Eye (tissue), 1 donor: ENCODE data around the gene APAF1.
A peak's percentile ranks its signal among the peaks of the same experiment; 100 is the strongest.

ENCODE experiments used
- DNase-seq: peaks from one replicate; pipeline ENCODE4 v3.0.0-alpha.2; 2015

Gene APAF1

DNA sequence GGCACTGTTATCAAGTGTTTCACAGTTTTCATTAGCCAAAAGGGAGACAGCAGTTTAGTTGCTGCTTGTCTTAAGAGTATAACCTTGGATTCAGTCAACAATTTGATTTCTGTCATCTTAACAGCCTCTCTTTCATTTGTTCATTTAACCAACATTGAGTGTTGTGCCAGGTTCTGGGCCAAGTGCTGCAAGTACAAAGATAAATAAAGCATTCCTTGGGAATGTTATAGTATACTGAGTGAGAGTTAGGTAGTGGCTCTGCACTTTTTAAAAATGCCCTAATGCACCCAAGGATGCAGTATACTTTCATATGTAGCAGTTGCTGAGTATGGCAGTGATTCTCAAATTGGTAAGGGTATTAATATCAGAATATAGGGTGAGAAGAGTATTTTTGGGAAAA, 15.4 kb downstream of the APAF1 start:
- DNase-seq: no peak

DNA sequence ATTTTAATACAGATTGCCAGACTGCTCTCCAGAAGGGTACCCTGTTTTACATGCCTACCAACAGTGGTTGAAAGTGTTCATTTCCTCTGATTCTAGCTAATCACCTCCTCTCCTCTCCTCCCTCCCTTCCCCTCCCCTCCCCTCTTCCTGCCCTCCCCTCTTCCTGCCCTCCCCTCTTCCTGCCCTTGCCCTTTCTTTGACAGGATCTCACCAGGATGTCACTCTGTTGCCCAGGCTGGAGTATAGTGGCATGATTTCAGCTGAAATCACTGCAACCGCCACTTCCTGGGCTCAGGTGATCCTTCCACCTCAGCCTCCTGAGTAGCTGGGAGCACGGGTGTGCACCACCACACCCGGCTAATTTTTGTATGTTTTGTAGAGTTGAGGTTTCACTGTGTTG, 24.7 kb downstream of the APAF1 start:
- DNase-seq: no peak

DNA sequence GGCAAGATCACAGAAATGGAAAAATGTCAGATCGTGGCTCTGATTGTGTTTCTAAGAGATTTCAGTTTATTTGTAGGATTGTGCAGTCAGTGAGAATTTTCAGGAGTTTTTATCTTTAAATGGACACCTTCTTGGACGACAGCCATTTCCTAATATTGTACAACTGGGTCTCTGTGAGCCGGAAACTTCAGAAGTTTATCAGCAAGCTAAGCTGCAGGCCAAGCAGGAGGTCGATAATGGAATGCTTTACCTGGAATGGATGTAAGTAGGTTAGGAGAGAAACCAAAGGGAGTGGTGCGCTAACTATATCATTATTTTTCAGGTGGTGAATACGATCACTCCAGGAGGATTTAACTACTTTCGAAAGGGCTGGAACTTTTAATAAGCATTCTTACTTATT, 26.4 kb downstream of the APAF1 start:
- no peak for DNase-seq

DNA sequence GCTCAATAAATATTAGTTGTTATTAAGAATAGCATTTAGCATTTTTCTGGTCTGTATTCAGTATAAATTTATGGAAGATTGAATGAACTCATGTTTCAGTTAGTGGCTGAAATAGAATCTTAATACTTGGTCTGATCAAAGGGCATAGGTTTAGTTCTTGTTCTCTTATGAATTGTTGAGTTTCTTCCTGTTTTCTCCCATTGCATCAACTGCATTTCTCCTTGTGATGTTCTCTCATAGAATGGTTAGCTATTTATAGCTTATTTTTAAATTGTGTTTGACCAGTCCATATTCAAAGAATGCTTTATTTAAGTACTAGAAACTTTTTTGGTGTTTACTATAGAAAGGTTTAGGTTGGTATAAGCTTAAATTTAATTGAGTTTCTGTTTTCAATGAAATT, 29.8 kb downstream of the APAF1 start:
- no peak for DNase-seq

DNA sequence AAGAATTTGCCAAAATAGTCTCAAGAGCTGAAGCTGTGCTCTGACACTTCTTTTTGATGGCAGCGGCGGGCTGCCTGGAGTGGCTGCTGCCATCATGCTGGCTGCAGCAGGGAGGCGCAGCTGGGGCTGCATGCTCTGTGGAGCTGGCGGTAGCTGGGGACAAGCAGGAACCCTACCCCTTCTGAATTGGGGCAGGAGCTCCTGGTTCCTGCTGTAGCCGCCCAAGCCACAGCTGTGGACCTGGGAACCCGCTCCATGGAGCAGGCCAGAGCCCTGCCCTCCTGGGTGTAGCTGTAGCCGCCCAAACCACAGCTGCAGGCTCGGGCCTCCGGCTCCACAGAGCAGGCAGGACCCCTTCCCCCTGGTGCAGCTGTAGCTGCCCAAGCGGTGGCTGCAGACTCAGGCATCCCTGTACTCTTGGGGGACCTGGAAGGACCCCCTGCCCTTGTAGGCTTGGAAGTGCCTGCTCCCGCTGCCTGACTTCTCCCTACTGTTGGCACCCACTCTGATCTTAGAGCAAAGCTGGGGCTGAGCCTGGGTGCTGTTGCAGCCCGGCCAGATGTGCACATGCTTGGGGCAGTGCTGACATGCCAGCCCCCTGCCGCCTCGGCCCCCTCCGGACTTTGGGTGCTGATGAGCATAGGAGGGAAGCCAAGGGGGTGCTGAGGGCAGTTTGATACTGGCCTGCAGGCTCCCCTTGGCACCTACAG, 33.3 kb downstream of the APAF1 start:
- DNase-seq: no peak

DNA sequence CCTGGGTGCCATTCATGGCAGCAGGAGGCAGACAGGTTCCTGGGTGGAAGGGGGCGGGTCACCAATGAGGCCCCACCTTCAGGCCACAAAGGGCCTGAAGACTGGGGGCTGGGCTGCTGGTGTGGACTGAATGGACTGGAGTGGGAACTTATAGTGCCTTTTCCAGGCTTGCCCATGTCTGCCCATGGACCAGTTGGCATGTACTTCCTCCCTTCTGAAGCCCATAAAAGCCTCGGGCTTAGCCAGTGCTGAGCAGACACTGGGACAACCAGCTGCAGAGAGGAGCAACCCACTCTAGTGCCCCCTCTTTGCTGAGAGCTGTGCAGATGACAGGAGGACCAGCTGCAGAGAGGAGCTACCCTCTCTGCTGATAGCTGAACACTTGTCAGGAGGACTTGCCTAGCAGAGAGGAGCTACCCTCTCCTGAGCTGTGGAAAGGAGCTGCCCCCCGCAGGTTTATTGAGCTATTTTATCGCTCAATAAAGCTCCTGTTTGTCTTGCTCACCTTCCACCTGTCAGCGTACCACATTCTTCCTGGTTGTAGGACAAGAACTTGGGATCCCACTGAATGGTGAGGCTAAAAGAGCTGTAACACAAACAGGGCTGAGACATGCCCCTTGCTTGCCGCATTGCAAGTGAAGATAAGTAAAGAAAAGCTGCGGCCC, 34.0 kb downstream of the APAF1 start:
- no peak for DNase-seq

DNA sequence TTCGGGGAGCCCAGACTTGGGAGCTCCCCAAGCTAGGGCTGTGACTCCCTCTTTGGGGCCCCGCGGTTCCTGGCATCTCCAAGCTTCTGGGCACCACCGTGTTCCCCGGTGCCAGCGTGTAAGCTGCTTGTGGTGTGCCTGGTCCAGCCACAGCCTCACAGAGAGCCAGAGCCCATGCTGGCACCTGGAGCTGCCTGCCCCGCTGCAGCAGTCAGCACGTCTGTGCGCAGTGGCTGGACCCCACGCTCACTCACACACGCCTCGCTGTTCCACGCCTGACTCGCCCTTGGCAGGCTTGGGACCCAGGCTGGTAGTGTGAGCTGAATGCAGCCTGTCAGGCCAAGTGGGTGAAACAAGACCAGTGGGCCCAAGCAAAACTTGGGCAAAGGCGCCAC, 34.5 kb downstream of the APAF1 start:
- DNase-seq: no peak

DNA sequence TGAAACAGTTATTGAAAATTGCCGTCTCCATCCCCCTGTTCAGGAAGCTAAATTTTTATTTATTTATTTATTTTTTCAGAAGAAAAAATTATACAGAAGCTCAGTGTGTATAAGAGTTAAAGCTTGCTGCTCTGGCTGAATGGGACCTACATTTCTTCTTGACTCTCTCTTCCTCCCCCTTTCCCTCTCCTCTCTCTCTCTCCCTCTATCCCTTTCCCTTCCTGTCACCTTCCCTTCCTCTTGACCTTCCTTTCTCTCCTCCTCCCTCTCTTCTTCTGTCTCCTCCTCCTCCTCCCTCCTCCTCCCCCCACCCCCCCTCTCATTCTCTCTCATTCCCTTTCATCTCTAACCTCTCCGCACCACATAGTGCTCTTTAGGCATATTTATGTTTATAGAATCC, 39.1 kb downstream of the APAF1 start:
- DNase-seq: no peak

DNA sequence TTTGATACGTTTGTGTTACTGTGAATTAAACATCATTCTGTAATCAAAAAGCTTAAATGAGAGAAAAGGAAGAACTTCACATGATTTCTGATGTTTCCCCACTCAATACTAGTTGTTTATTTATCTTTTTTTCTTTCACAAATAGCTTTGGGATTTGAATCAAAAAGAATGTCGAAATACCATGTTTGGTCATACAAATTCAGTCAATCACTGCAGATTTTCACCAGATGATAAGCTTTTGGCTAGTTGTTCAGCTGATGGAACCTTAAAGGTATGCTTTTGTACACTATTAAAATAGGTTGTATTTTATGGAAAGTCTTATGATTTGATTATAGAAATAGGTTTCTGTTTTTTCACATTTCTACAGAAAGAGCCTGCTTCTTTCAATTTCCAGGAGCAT, 41.5 kb downstream of the APAF1 start:
- no peak for DNase-seq

DNA sequence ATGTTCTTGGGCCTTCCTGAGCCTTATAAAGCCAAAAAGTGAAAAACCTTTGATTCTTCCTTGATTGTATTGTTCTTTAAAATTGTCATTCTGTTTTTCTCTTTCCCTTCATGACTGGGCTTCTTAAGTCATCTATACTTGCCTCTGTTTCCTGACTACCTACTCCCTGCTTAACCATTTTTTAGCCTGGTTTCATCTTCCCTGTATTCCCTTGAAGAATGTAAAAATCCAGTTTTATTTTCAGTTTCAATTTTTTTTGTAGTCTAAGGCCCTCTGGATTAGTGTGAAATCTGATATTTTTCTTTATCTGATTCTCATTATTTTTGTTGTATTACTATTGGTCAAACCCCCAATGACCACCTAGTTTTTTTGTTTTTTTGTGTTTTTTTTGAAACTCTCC, 46.3 kb downstream of the APAF1 start:
- no peak for DNase-seq

DNA sequence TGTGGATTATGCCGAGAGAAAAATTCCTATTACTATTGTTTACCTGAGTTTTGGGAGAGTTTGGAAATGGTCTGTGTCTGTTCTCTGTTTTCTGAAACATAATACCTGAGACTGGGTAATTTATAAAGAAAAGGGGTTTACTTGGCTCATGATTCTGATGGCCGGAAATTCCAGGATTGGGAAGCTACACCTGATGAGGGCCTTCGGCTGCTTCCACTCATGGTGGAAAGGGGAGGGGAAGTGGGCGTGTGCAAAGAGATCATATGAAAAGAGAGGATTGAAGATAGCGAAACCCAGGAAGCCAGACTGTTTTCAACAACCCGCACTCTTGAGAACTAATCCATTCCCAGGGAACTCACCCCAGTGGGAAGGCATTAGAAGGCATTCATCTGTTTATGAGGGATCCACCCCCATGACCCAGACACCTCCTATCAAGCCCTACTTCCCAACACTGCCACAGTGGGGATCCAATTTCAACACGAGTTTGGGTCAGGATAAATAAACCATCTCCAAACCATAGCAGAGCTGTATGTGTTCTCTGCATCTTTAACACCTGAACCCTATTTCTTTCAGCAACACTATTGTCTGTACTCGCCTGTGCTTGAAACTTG, 51.1 kb downstream of the APAF1 start:
- no peak for DNase-seq

DNA sequence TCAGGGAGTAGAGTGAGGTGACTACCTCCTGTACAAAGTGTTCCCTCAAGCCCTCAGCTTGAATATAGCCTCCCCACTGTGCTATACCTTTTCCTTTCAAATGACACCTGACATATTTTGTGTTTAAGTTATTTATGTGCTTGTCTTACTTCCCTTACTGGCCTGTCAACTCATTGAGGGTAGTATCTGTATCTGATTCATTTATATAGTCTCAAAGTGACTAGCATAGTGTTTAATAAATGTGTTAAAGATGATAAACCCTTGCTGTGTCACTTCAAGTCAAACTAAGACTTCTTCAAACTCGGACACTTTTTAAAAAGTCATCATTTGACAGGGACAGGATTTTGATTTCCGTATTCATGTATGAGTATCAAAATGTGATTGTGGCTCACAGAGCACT, 52.1 kb downstream of the APAF1 start:
- no peak for DNase-seq

DNA sequence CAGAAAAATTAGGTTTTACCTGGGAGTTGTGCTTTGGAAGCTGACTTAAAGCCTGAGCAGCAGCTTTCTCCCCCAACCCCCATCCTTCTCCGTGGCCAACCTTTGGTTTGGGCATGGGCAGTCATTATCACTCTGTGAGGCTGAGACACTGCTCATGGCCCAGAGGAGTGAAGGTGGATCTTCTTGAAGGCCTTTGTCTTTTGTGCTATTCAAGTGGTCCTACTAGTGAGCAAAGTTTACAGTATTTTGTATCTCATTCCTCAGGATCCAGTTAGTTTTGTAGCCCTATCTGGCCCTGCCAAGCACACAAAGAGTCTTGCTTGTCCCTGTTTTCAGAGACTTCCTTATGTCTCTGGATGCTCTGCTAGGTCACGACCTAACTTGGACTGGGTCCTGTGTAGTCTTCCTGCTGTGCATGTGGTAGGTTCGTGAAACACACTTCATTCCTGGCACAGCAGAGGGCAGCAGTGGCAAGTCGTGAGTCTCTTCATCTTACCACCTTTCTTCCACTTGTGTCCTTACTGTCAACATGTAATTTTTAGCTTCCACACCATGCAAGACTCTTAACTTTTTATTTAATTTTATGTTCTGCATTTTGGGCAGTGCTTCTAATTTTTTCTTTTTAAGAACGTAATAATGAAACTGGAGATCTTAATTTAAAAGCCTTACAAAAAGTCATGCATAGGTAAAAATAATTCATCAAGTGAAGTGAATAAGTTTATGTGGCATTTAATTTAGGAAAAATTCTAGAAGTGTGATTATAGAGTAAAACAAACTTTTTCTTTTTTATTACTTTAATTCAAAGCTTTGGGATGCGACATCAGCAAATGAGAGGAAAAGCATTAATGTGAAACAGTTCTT, 53.7 kb downstream of the APAF1 start:
- peak; percentile 74 for DNase-seq

DNA sequence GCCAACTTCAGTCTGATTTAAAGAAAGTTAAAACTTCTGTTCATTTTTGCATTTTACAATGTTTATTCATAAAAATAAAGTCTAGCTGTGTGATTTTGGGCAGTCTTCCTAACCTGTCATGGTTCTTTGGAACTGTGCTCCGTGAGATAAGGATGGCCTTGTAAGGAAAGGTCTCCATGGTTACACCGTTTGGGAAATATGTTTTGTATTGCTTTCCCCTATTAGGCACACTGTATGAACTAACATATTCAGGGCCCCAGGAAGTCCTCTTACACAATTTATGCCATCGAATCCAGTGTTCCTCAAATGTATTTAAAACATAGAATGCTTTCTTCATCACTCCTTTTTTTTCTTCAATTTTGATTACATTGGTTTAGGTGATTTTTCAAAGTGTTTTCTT, 54.5 kb downstream of the APAF1 start:
- DNase-seq: no peak

DNA sequence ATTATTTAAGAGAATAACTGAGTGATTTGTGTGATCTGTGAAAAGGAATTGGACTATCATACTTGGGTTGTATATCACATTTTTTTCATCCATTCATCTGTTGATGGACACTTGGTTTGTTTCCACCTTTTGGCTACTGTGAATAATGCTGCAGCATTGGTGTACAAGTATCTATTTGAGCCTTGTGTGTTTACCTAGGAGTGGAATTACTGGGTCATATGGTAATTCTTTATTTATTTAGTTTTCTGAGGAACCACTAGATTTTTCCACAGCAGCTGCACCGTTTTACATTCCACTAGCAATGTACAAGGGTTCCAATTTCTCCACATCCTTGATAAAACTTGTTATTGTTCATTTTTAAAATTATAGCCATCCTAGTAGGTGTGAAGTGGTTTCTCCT, 56.1 kb downstream of the APAF1 start:
- DNase-seq: no peak

DNA sequence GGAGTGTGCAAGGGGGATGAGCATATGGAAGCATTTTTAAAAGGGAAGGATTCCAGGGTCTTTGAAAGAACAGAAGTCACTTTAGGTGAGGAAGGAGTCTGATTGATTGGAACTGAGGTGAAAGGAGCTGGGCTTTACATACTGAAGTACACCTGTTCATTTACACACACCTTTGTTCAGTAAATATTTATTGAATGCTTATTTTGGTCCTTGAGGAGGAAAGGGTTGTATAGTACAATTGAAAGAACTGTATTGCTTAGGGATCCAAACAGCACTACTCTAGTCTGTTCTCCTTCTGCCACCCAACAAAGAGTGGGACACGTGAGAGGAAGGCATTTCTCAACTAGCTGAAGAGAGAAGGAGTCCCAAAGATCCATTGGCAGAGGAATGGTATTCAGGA, 63.9 kb downstream of the APAF1 start:
- DNase-seq: no peak

DNA sequence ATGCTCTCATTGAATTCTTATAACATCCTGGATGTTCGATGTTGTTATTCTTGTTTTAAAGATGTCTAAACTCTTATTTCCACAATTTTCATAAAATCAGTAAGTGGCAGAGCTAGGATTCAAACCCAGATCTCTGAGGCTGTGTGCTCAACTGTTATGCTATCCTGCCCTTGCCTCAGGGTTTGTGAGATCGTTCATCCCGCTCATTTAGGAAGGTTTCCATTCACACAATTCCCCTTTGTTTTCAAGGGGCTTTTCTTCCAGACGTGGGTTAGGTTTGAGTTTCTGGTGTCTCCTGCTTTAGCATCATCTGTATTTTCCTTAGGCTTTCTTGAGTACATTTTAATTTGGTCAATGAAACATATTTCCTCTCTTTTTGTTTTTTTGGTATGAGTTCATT, 69.3 kb downstream of the APAF1 start:
- no peak for DNase-seq

DNA sequence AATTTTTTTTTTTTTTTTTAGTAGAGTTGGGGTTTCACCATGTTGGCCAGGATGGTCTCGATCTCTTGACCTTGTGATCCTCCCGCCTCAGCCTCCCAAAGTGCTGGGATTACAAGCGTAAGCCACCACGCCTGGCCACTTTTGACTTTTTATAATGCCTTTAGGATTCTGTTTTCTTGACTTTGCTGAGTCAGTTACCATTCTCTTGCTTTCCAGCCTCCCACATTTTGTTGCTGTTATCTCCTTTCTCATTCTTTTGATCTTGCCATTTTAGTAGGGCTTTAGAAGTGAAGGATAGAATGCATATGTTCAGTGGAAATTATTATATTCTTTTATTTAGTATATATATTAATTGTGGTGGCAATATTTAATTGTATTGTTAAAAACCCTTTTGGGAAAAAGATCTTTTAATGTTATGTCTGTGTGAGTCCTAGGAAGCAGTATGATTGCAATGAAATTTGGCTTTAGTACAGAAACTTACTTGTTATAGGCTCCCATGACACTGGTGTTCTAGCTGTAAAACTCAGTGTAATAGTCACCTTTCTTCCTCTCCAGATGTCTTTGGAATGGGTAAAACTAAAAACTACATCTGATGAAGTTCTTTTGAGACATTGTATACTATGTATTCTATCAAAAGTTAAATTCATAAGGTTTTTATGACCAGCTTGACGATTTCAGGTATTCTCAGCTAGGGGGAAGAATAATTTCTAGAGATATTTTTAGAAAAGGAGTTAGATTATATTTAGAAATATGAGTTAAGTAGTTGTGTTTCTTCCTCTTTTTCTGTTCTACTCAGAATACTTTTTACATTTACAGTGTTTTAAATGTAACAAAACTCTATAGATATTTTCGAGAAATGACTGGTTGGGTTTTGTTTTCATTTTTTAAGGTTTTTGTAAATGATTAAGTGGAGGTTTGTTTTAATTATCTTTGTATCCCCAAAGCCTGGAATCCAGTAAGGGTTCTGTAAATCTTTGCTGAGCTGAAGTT, 74.7 kb downstream of the APAF1 start:
- no peak for DNase-seq

DNA sequence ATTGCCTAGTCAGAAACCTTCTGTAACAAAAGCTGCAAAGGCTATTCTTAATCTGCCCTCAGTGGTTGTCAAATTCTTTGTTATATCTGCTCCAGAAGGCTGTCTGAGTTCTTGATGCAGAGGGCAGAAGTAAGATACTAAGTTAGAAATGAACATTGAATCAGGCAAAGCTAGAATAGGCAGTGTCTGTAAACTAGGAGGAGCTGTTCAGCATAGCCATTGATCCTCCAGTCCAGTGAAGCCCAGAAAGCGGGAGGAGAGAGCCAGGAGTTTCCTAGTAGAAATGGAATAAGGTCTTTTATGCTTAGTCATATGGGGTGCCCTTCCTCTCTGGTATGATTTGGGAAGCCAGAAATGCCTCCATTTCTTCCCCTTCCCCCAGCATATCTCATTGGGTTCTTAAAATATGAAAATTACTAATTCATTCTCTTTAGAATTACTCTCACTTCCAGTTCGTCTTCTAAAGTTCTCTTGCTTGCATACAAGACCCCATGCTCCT, 76.2 kb downstream of the APAF1 start:
- DNase-seq: no peak

DNA sequence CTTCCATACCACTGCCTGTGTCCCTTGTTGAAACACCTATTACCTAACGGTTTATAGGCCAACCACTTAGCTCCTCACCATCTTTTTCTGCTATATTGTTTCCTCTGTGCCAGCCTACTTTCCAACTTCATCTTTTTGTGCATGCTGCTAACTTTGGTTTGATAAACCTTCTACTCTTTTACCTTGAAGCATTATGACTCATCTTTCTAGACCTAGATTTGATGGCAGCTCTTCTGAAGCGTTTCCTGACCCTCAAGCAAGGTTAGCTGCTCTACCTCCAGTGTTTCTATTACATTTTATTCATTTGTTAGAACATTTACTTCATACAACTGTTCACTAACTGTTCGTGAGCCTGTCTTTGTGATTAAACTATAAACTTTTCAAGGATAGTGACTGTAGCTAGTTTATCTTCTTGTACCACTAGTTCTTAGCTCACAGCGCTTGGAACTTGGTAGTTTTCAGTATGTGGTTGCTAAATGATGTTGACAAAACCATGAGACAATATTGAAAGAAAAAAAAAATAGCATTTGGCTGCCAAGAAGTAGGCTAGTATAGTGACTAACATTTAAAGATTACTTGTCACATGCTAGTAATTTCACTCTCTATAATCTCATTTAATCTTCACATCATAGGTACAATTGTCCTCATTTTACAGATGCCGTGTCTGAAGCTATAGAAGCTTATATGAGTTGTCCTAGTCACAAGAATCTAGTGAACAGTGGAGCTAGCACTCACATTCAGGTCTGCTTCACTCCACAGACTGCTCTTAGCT, 79.5 kb downstream of the APAF1 start:
- no peak for DNase-seq
